Psoas muscle (tissue), 8 donors: ENCODE measurements around the gene SPTLC1. TPM values are rescaled to one million over a fixed set of nuclear protein-coding genes. Genes with fewer than 3 reads are reported as not detected.

ENCODE experiments used
- ATAC-seq, 4 donors: fragments of 200-7000 bp; cut with Tn5 transposase; one replicate each; pipeline ENCODE4 v1.9.1; 2020; ENCODE audit warnings: moderate library complexity in 3 of 4, mild to moderate bottlenecking in 2 of 4
- DNase-seq, 2 donors: peaks; one replicate each; pipeline ENCODE4 v3.0.0-alpha.2; 2020
- H3K27ac ChIP-seq: fragments of 200-600 bp; one replicate; pipeline ENCODE4 v1.8.0; 2022
- H3K27me3 ChIP-seq, 3 donors: fragments of 200-600 bp in 1 of 3; one replicate each; pipeline versions ENCODE4 v1.6.1 to v1.8.0; 2013 to 2022; ENCODE audit warnings: low read length in 2 of 3, mild to moderate bottlenecking in 2 of 3, moderate library complexity in 1 of 3; ENCODE audit not compliant: insufficient read depth in 3 of 3
- H3K36me3 ChIP-seq, 2 donors: fragments of 200-600 bp in 1 of 2; one replicate each; pipeline versions ENCODE4 v1.6.1 to v1.8.0; 2013 to 2022; ENCODE audit warnings: low read depth in 1 of 2, mild to moderate bottlenecking in 1 of 2, moderate library complexity in 1 of 2; ENCODE audit not compliant: insufficient read depth in 1 of 2
- H3K4me1 ChIP-seq: fragments of 200-600 bp; one replicate; pipeline ENCODE4 v1.8.0; 2022
- H3K4me3 ChIP-seq: fragments of 200-600 bp; one replicate; pipeline ENCODE4 v1.8.0; 2022; ENCODE audit warnings: mild to moderate bottlenecking
- H3K9me3 ChIP-seq: fragments of 200-600 bp; one replicate; pipeline ENCODE4 v1.8.0; 2022
- CTCF ChIP-seq: fragments of 200-600 bp; IDR thresholded peaks from one replicate; pipeline ENCODE4 v1.8.0; 2022; ENCODE audit warnings: antibody characterized with exemption
- WGBS, 3 donors: extraction: QIAGEN DNeasy Blood & Tissue Kit; methylation state at CpG; one replicate each; pipeline versions ENCODE4 v1.1.6 to v1.1.7; 2013; 5-methylcytosine and 5-hydroxymethylcytosine counted together
- intact Hi-C, 2 donors: fragments of 100-400 bp; cut with DNase I; formaldehyde crosslinking; loops; one replicate each; pipeline versions ENCODE4 v1.11.0 to v1.14.2; 2022
- polyA plus RNA-seq, 3 donors: library from polyadenylated mRNA; stranded (reverse); fragments of 200-250 nt; gene quantifications; one replicate each; pipeline ENCODE4 v1.2.3, GENCODE V29; 2013
- total RNA-seq, 4 donors: library from RNA; stranded (reverse); fragmentation: NEBNext Ultra II Directional in 2 of 4; extraction: Animal tissue kit (Norgen Biotek cat#: 25700) in 2 of 4; gene quantifications; one replicate each; pipeline versions ENCODE4 v1.2.1 to v1.2.4, GENCODE V29; 2021 to 2023
- donor health status: healthy with polysubstance abuse.
- donor health status: DM: no; HTN: no; CAD: no; lungs with moderate emphysema.
- donor health status: Bipolar disorder and iron deficiency.
- donor health status: healthy.
- donor health status: DM: yes; HTN: yes; CAD: no.
- donor health status: DM: no; HTN: no; CAD: no.
- donor health status: DM: no; HTN: no; CAD: no.
- donor health status: DM: yes; HTN: yes; CAD: no.

SPTLC1 gene
- total and polyA plus RNA-seq, 7 donors = 12.2 to 29.8 (median 20.9) TPM

- Histone ChIP-seq H3K27me3 (no peaks in the 10 kb centered on the region), H3K27ac (no peak overlapping the region), H3K4me1 (no peaks in the 10 kb centered on the region), H3K9me3 (no peaks in the 10 kb centered on the region), H3K4me3 (no peak overlapping the region), H3K36me3 (peaks cover 5 to 48% of the 10 kb centered on the region in 2 donors)
- intact Hi-C loops = no loop called here
- WGBS, 3 donors = 88 to 94% (median 92%) methylated on average over 4 of the region's 4 CpGs
- no peak for DNase-seq
- TF ChIP-seq CTCF = no peak
- no peak for ATAC-seq
Observed at GRCh38 chr9:92071634-92072033, 43.6 kb downstream of the SPTLC1 start.

DNA sequence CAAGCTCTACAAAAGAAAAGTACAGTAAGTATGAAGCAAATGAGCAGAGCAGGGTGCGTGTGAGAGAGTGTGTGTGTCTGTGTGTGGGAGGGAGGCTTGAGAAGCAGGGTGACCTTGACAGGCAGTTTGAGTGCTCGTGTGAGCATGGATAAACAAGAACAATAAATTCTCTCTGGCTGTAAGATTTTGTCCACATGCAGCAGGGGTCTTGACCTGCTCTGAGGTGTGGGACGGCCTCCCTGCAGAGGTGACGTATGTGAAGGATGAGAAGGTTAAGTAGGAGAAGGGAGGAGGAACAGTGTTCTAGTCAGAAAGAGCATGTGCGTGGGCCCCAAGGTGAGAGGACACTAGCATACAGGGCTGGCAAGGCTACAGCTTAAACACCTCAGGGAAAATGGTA is 49.0 kb downstream of the SPTLC1 start:
- Histone ChIP-seq H3K4me1 (no peaks in the 10 kb centered on the region), H3K27ac (no peak overlapping the region), H3K9me3 (peaks cover 12% of the 10 kb centered on the region), H3K36me3 (peaks cover 3 to 63% of the 10 kb centered on the region in 2 donors), H3K4me3 (no peak overlapping the region), H3K27me3 (no peaks in the 10 kb centered on the region)
- intact Hi-C loops = no loop called here
- ATAC-seq (no peak), DNase-seq (no peak)
- 88 to 92% (median 88%) methylated on average over 5 of the region's 5 CpGs for WGBS, 3 donors
- TF ChIP-seq CTCF = no peak

DNA sequence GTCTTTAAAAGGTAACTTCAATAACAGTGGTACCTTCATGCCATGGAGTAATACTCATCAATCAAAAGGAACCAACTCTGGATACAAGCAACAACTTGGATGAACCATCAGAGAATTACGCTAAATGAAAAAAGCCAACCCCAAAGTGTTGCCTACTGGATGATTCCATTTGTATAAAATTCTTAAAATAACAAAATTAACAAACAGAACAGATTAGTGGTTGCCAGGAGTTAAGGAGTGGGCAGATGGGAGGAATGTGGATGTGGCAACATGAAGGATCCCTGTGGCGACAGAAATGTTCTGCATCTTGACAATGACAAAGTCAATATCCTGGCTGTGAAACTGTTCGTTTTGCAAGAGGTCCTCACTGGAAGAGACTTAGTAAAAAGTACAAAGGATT is 50.5 kb downstream of the SPTLC1 start:
- intact Hi-C loops = no loop called here
- Histone ChIP-seq H3K27me3 (no peaks in the 10 kb centered on the region), H3K4me3 (no peak overlapping the region), H3K9me3 (peaks cover 15% of the 10 kb centered on the region), H3K27ac (no peak overlapping the region), H3K4me1 (no peaks in the 10 kb centered on the region), H3K36me3 (peaks cover 3 to 50% of the 10 kb centered on the region in 2 donors)
- 94 to 95% (median 95%) methylated on average over 3 of the region's 3 CpGs for whole genome bisulfite sequencing, 3 donors
- no peak for ATAC-seq
- no peak for DNase-seq
- no peak for TF ChIP-seq CTCF

- no peak for TF ChIP-seq CTCF
- Histone ChIP-seq H3K4me3 (no peak overlapping the region), H3K9me3 (peaks cover 15% of the 10 kb centered on the region), H3K27me3 (no peaks in the 10 kb centered on the region), H3K36me3 (peaks cover 9 to 39% of the 10 kb centered on the region in 2 donors), H3K27ac (no peak overlapping the region), H3K4me1 (no peaks in the 10 kb centered on the region)
- no peak for ATAC-seq
- intact Hi-C loops = no loop called here
- DNase-seq = no peak
- WGBS, 3 donors = 94 to 97% (median 97%) methylated on average over 2 of the region's 2 CpGs
Observed at GRCh38 chr9:92061184-92061583, 54.0 kb downstream of the SPTLC1 start.

- 94 to 97% (median 96%) methylated on average over 3 of the region's 3 CpGs for WGBS, 3 donors
- ATAC-seq (no peak), DNase-seq (no peak)
- intact Hi-C loops = no loop called here
- Histone ChIP-seq H3K4me1 (no peaks in the 10 kb centered on the region), H3K9me3 (peaks cover 15% of the 10 kb centered on the region), H3K27ac (no peak overlapping the region), H3K4me3 (no peak overlapping the region), H3K36me3 (peaks cover 7 to 39% of the 10 kb centered on the region in 2 donors), H3K27me3 (no peaks in the 10 kb centered on the region)
- no peak for TF ChIP-seq CTCF
Observed at GRCh38 chr9:92059661-92060060, 55.6 kb downstream of the SPTLC1 start.
